HL-60/S4 treated with retinoic acid at 250 ng/mL for 4 days and 3 days (cell line): ENCODE measurements around the gene SIN3A.

Source experiments
- in situ Hi-C: fragments of 300-500 bp; cut with MboI; formaldehyde crosslinking; loops from 2 replicates; pipeline ENCODE4 v1.7.0; 2022; ENCODE audit warnings: low sequenced_read_pairs

Gene SIN3A

DNA sequence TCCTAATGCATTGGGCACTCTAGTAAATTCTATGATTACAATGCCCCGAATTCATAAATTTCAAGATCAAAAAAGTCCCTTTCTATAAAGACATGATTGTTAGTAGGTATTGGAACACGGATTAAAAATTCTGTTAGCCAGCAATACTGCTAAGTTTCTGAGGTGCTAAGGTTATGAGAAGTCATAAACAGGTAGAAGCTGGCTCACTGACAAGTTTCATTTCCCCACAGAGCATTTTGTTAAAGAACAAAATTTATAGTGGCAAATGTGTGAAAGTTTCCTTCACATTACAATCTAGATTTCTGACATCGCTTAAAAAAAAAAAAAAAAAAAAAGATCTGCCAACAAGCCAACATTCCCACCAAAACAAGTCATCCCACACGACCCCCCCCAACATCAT, 70.7 kb downstream of the SIN3A start:
- in situ Hi-C loops = no loop called here

DNA sequence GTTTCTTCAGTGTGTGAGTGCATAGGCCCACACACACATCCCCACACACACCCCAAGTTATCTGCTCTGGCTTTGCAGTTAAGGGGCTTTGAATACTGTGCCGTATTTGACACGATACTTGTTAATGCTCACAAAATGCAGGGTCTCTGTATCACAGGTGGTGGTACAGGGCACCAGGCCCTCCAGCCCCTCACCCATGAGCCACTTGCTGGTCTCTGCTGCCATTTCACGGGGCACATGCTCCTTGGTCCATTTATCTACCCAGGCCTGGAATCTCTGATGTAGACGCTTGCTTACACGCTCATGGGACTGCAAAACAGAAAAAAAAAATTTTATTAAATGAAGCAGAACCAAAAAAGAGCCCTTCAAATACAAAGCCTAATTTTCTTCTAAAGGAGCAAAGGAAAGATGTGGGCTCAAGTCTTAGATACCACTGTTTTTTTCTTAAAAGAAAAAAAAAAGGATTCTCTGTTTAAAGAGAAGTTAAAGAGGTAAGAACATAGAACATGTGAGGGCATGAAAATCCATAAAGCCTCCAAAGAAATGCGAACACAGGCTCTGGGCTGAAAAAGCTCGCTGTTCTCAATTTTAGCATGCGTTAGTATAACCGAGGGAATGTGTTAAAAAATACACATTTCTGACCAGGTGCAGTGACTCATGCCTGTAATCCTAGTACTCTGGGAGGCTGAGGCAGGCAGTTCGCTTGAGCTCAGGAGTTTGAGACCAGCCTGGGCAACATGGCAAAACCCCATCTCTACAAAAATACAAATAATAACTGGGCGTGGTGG, 79.4 kb downstream of the SIN3A start:
- in situ Hi-C loops = no loop called here

DNA sequence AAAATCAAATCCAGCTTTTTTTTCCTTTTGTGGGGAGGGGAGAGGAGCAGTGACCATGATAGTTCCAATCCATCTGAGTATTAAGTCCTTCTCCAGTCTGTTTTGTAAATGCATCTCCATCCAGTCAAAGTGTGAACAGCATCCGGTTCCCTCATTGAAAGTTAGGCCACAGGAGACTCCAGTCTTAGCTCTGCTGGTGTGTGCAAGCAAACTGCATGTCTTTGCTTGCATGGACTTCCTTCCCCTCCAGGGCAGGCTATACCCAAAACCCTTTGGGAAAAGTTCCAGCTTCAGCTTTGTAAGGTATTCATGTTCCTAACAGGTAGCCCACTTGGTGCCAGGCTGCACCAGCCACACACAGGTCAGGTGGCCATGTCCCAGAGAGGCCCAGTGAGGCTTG, 80.0 kb downstream of the SIN3A start:
- in situ Hi-C loops = no loop called here

DNA sequence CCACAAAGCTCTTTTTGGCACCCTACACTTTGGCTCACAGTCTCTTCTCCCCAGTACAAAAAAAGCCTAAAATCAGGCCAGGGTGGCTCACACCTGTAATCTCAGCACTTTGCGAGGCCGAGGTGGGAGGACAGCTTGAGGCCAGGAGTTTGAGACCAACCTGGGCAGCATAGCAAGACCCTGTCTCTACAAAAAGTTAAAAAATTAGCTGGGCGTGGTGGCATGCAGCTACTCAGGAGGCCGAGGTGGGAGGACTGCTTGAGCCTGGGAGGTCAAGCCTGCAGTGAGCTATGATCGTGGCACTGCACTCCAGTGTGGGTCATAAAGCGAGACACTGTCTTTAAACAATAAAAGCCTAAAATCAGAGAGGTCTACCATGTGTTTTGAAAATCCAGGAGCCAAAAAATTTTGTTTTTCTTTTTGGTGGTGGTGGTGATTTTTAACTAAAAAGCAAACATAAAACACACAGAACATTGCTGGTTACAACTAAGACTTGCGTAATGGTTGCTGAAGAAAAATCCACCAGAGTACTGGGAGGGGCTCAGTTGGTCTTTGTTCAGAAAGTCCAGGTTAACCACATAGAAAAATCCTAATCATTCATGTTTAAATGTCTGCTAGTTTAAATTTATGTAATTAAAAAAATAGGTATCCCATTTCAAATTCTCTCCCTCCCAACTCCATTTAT, 81.5 kb downstream of the SIN3A start:
- in situ Hi-C loops = no loop called here

DNA sequence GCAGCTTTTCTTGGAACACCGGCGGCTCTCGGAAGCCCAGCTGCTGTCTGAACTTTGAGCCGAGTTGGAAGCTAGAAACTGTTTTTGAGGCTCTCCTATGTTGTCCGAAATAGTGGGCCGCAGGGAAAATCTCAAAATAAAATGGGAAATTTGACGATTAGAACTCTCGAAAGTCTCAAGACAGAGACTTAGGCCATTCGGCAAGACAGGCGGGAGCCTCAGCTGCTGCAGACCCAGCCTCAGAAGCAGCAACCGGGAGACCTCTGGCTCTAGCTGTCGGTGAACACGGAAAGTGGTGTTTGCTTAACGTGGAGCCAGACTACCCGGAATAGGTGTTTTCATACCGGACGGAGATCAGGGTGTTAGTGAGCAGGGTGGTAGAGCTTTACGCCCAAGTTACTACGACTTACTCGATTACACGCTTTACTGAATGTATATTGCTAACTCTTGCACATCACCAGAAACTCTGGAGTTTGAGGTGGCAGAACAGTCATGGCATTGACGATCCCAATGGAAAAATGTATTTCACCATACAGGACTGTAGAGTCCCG, 82.7 kb downstream of the SIN3A start:
- in situ Hi-C loops = no loop called here

DNA sequence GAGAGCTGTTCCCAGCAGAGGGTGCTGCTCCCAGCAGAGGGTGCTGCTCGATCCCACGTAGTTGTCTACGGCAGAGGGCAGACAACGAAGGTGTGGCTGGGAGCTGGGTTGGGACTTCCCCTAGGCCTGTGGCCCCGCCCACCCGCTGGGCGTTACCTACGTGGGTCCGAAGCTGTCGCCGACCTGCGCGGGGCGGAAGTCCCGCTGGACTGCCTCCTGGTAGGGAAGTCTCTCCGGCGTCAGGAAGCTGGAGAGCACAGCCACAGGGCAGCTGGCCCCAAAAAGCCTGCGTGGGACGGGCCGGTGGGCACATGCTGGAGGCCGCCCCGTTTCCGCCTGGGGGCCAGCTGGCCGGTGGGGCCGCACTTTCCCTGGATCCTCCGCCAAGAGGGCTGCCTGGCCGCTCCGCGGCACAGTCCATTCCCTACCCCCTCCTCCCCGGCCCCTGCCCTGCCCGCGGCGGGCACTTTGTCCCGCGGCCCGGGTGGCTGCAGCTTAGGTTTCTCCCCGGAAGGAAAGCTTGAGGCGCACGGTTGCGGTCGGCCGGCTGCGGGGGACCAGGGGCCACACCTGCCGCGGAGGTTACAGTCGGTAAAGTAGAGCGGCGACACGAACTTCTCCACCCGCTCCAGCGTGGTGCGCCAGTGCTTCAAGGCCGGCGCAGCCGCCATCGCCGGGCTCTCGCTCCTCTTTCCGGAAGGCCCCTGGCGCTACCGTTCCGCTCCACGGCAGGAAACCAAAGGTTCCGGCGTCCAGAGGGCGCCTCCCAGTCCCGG, 83.4 kb downstream of the SIN3A start, which contains the start of gene MAN2C1:
MAN2C1 (minus strand) TSS at position 695 of the 776 bp plus-strand sequence; CDS start at position 671, 24 bp downstream.
- in situ Hi-C loops = no loop called here

DNA sequence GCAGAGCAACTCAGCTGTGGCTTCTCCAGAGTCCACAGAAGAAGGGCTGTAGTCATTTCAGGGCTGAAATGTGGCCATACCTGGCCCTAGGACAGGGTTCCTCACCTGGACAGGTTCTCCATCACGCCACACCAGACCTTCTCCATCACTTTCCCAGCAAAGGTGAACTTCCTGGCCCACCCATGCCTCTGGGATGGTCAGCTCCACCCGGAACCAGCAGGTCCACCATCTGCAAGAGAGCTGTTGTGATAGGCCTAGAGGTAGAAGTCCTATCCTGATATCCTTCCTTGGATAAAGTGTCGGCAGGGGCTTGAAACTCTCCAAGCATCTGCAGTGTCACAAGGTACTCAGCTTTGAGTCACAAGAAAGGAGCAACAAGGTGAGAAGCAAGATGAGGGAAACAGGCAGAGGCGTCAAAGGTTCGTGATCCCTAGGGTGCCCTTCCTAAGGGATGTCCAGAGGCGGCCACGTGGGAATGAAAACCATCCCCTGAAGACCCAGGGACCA, 84.0 kb downstream of the SIN3A start:
- in situ Hi-C loops = no loop called here

DNA sequence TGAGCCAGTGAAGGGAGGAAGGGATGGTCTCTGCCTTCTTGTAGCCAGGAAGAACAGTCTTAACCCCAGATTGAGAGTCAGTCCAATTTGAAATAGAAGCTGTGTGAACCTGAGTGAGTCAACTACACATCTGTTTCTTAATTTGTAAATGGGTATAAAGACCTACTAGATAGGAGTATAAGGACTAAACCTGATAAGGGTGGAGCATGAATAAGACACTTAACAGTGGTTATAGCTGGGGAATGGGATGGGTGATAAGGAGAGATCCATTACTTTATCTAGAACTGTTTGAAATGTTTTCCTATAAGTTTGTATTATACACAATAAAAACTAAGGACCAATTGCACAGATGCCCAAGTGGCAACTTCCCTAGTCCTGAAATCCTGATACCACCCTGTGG, 84.5 kb downstream of the SIN3A start:
- in situ Hi-C loops = no loop called here

DNA sequence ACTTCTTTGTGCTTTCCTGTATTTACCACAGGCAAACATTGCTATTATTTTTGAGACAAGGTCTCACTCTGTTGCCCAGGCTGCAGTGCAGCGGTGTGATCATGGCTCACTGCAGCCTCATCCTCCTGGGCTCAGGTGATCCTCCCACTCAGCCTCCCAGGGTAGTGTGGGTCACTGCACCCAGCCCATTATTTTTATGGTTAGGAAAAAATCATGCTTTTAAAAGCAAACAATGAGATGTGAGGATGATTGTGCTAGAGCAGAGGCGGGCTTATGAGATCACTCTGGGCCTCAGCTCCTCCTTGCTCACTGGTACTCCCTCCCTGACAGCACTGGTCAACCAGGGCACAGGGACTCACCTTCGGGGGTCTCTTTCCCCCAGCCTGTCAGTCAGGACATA, 85.3 kb downstream of the SIN3A start:
- in situ Hi-C loops = no loop called here

DNA sequence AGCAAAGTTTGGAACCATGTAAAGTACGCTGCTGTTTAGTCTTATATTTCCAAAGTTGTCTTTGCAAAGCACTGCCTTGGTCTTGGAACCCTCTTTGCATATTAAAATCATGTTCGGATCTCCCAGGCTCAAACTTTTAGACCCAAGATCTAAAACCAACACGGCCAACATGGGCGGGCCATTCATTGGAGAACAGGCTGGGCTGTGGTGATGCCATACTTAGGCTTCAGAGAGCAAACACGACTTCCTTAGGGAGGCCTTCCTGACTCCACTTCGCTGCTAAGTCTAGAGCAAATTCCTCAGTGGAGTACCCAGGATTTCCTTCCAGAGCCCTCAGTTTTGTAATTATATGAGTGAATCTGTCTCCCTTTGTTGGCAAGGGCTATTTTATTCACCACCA, 86.6 kb downstream of the SIN3A start:
- in situ Hi-C loops = no loop called here

DNA sequence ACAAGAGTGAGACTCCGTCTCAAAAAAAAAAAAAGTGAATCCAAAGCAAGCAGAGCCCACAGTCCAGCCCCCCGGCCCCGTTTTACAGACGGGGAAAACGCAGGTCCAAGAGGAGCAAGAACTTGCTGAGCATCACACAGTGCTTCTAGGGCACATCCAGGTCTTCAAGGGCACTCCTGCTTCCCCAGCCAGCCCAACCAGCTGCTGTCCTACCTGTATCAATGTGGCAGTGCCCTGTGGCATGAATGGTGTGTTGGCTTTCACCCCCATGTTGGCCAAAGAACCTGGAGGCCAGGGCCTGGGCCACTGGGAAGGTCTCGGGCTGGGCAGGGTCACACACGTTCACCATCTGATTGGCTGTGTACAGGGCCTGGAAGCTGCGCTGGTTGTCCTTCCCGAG, 87.7 kb downstream of the SIN3A start:
- in situ Hi-C loops = no loop called here

DNA sequence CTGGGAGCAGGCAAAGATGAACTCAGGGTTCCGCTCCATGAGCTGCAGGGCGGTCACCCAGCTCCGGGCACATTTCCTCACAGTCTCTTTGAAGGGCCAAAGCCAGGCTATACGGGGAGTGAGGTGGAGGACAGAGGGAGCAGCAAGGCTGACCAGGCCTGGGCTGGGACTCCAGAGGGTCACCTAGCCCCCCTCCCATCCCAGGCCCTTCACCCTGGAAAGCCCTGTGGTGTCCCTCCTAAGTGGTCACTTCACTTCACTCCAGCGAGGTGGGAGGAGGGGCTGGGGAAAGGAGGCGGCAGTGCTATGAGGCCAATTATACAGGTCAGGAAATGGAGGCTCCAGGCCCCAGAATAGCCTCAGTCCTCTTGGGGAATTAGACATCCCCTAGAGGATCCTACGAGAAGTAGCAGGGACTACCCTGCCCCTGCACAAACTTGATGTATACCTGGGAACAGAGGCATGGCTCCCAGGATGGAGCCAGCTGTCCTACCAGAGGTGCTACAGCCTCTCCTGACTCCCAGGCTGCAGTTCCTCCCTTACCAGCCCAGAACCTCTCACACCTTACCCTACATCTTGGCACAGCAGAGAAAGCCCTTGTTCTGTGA, 88.7 kb downstream of the SIN3A start:
- in situ Hi-C loops = no loop called here

DNA sequence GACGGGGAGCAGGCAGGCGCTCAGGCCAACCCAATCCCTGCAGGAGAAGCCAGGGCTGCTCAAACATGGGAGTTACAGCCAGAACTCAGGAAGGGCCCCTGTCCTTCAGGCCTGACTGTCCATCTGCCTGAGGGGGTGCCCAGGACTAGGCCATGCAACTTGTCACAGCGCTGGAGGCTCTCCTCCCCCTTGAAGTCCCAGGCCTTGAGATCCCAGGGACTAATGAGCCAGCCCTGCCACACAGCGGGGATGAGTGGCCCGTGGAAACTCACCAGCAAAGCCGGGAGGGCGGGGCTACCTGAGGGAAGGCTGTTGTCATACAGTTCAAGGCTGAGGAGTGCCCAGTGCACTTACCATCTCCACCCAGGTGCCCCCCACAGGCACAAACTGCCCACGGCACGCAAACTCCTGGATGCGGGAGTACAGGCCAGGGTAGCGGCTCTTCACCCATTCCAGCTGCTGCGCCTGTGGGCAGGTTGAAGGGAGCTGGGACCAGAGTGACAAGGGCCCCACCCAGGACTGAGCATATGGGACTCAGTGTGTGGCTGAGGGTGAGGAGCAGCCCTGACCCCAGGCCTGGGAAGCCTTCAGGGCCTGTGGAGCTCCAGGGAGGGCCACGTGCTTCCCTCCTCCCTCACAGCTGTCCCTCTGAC, 89.4 kb downstream of the SIN3A start:
- in situ Hi-C loops = no loop called here

DNA sequence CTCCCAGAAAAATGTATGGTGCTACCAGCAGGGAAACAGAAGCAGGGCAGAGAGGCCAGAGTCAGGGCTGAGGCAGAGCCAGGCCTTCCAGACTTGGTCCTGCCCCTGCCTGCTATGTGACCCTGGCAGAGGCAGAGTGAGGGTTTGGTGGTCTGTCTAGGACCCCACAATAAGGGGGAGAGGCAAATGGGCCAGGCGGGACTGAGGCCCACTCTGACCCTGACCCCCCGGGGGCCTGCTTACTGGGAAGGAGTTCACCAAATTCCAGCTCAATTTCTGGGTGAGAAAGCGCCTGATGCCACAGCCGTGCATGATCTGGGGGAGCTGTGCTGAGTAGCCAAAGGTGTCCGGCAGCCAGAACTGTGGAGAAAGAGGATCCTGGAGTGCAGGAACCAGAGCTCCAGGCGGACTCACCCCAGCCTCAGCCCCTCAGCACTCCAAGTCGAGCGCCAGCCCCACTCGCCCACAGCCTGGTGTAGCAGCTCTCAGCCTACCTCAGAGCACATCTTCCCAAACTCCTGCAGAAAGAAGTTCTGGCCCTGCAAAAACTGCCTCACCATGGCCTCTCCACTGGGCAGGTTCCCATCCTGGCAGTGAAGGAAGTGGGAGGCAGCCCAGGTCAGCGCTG, 90.0 kb downstream of the SIN3A start:
- in situ Hi-C loops = no loop called here

DNA sequence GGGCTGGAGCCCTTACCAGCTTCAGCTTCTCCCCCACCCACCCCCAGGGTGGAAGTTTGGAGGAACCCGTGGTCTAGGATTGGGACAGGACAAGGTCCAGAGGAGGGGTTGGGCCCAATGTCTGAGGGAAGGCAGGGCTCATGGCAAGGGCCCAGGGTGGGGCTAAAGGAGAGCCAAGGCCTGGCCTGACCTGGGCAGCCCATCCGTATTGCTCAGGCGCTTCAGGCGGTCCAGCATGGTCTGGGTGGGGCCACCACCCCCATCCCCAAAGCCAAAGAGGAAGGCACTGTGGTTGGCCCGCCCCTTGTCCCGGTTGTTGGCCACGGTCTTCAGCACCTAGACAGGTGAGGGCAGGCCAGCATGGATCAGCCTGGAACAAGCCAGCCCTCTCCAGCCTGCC, 90.6 kb downstream of the SIN3A start:
- in situ Hi-C loops = no loop called here

DNA sequence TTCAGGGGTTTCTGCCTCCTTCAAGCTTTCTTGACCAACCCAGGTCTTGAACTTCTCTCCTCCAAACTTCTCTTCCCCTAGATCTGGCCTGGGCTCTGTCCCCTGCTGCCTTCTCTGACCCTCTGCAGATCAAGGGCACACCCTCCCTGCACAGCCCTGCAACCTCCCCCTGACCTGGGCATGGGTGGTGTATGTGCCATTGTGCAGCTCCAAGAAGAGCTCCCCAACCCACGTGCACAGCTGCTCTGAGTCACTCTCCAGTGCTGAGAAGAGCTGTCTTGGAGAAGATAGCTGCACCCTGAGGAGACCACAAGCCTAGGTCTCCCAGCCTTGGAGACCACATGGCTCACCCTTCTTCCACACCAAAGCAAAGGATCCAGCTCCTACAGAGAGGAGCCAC, 91.1 kb downstream of the SIN3A start:
- in situ Hi-C loops = no loop called here

DNA sequence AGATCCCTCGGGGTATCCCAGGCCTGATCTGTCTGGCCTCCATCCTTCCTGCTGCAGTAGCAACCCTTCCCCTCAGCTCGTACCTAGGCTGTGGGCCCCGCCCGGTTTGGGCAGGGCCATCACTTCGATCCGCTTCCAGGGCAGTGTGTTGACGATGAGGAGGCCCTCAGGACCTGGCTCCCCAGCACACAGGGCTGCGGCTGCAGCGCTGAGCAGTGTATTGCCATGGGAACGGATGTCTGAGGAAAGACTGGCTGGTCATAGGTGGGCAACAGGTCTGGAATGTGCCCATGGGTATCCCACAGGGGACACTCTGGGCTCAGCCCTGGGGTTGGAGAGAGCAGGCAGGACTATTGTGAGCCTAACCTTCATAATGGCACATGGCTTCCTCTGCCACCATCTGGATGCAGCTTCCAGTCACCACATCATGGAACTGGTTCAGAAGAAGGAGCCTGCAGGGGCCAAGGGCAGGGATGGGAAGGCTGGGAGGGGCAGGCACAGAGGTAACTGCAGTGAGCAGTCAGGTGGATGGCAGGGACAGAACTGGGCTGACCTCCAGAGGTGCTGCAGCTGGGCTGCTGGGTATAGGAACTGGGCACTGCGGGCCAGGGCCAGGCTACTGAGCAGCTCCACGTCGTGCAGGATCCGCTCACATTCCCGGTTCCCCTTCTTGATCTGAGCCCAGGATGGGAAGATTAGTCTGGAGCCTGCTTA, 91.8 kb downstream of the SIN3A start:
- in situ Hi-C loops = no loop called here

DNA sequence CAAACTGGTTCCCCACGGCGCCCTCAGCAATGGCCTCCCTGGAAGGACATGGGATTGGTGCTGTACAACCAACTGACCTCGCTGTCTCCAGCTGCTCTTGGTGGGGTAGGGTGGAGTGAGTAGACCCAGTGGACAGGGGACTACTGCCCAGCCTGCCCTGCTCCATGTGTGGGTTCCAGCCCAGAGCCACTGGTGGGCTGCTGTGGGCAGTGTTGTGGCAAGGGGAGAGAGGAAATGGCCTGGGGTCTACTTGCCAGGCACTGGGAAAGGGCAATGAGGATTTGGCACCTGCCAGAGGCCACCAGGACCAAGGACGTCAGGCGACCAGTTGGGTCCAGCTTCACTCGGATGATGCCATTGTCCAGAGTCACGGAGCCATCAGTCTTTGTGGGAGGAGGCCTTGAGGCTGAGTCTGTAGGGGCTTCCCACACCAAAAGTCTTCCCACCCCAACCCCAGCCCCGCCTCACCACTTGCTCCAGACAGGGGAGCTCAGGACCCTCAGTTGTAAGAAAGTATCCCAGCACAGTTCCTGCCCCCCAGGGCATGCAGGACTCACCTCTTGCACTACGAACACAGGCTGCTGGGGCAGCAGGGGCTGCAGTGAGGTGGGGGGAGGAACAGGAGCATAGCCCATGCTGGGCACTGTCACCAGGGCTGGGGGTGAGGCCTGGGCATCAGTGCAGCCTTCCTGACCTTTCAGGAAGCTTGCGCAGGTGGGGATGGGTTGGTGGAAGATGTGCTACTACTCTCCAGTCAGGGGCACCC, 92.5 kb downstream of the SIN3A start:
- in situ Hi-C loops = no loop called here
